HEK293T (cell line): ENCODE results near the gene EFCAB7.

Source experiments
- CTCF ChIA-PET: fragments of 350-600 bp; formaldehyde crosslinking; extraction: SDS; loops from one replicate; lab custom pipeline; 2021; ENCODE audit warnings: antibody characterized with exemption, inconsistent platforms; lab: Yijun Ruan, JAX
- POLR2A ChIA-PET: fragments of 350-600 bp; formaldehyde crosslinking; extraction: SDS; loops from one replicate; lab custom pipeline; 2020; ENCODE audit warnings: antibody characterized with exemption, inconsistent platforms; lab: Yijun Ruan, JAX
- DNase-seq: peaks from one replicate; pipeline ENCODE4 v3.0.0; 2012; ENCODE audit warnings: mixed read lengths; ENCODE audit errors: extremely low spot score
- ARNT ChIP-seq: fragments of 450-650 bp; IDR thresholded peaks from 2 replicates; pipeline ENCODE4 v1.6.1; 2017; ENCODE audit warnings: mild to moderate bottlenecking
- BHLHE40 ChIP-seq: fragments of 450-650 bp; IDR thresholded peaks from 2 replicates; pipeline ENCODE4 v1.6.1; 2016; ENCODE audit warnings: mild to moderate bottlenecking, moderate library complexity, borderline replicate concordance
- CTBP1 ChIP-seq: fragments of 450-650 bp; IDR thresholded peaks from 2 replicates; pipeline ENCODE4 v1.6.1; 2016; ENCODE audit warnings: borderline replicate concordance
- ELF4 ChIP-seq: fragments of 450-650 bp; IDR thresholded peaks from 2 replicates; pipeline ENCODE4 v1.6.1; 2017; ENCODE audit warnings: antibody characterized with exemption
- FOXA1 ChIP-seq: fragments of 450-650 bp; IDR thresholded peaks from 2 replicates; pipeline ENCODE4 v1.6.1; 2016; ENCODE audit warnings: mild to moderate bottlenecking
- FOXK2 ChIP-seq: fragments of 450-650 bp; IDR thresholded peaks from 2 replicates; pipeline ENCODE4 v1.6.1; 2016; ENCODE audit warnings: mild to moderate bottlenecking
- FOXM1 ChIP-seq: fragments of 450-650 bp; IDR thresholded peaks from 2 replicates; pipeline ENCODE4 v1.6.1; 2017; ENCODE audit warnings: mild to moderate bottlenecking, borderline replicate concordance
- HDGF ChIP-seq: fragments of 450-650 bp; IDR thresholded peaks from 2 replicates; pipeline ENCODE4 v1.6.1; 2017; ENCODE audit warnings: antibody characterized with exemption, borderline replicate concordance
- L3MBTL2 ChIP-seq: fragments of 450-650 bp; conservative IDR thresholded peaks from 2 replicates; pipeline ENCODE4 v1.6.1; 2016; ENCODE audit warnings: mild to moderate bottlenecking
- LEF1 ChIP-seq: fragments of 450-650 bp; IDR thresholded peaks from 2 replicates; pipeline ENCODE4 v1.6.1; 2017; ENCODE audit warnings: mild to moderate bottlenecking, borderline replicate concordance
- NFRKB ChIP-seq: fragments of 450-650 bp; IDR thresholded peaks from 2 replicates; pipeline ENCODE4 v1.6.1; 2016; ENCODE audit warnings: mild to moderate bottlenecking, moderate library complexity
- PKNOX1 ChIP-seq: fragments of 450-650 bp; IDR thresholded peaks from 2 replicates; pipeline ENCODE4 v1.6.1; 2016
- SP1 ChIP-seq: fragments of 450-650 bp; IDR thresholded peaks from 2 replicates; pipeline ENCODE4 v1.6.1; 2017
- SUZ12 ChIP-seq: fragments of 450-650 bp; IDR thresholded peaks from 2 replicates; pipeline ENCODE4 v1.6.1; 2016; ENCODE audit warnings: mild to moderate bottlenecking
- TARDBP ChIP-seq: fragments of 450-650 bp; IDR thresholded peaks from 2 replicates; pipeline ENCODE4 v1.6.1; 2016
- ZNF384 ChIP-seq: fragments of 450-650 bp; IDR thresholded peaks from 2 replicates; pipeline ENCODE4 v1.6.1; 2016

The EFCAB7 gene

GRCh38 chr1:63593886-63594605, 70.7 kb downstream of the EFCAB7 start:
- TF ChIP-seq PKNOX1 (peak; percentile 64; the same call in 1 of the 2 replicates), FOXK2 (no peak)
- POLR2A ChIA-PET, result no interaction called here
- DNase-seq, result peak; percentile 68
- CTCF ChIA-PET, result interaction anchor here (0.5 kb wide), 1 partner anchor 39 kb away, joined by 5 read pairs; no protein-coding TSS in a partner anchor

DNA sequence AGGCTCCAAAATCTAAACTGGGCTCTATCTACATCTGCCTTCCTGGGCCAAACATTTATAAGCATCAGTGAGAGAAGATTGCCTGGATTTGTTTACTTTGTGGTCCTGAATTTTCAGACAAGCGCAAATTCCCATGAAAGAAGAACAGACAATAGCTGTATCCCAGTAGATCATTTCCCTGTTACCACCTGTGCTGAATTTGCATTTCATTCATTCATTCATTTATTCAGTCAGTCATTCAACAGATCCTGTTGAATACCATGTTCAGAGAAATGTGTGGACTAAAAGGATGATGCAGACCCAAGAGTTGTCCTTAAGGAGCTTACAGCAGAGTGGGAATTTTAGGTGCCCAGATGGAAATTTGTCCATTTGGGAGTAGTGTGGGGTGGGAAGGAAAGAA, 72.1 kb downstream of the EFCAB7 start:
- ChIA-PET CTCF (no interaction called here), POLR2A (interaction anchor here (0.6 kb wide), 1 partner anchor 150 kb away, joined by 3 read pairs; no protein-coding TSS in a partner anchor)
- TF ChIP-seq L3MBTL2 (no peak), FOXM1 (no peak), FOXK2 (no peak), ARNT (no peak)
- DNase-seq, result no peak

DNA sequence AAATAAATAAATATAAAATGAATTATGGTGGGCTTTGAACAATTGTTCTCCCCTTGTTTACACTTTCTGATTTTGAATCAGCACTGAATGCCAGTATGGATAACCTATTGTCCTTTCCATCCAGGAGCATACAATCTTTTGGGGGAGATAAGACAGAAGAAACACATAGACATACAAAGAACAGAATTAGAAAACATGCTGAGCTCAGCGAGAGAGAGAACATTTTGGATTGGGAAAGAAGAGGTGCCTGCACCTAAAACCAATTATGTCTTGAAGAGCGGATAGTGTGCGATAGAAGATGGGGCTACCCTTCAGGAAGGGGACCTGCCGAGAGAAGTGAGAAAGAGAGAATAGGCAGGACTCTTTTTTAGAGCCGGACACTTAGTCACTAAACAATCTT, 76.5 kb downstream of the EFCAB7 start:
- POLR2A ChIA-PET, result no interaction called here

GRCh38 chr1:63600248-63600647, 76.9 kb downstream of the EFCAB7 start:
- DNase-seq, result no peak
- no peak for TF ChIP-seq ZNF384
- no peak for TF ChIP-seq PKNOX1
- TF ChIP-seq FOXM1, result no peak
- no peak for TF ChIP-seq SUZ12
- no peak for TF ChIP-seq L3MBTL2
- ChIA-PET POLR2A (no interaction called here), CTCF (no interaction called here)

More for the DNA sequence above, 76.5 kb downstream of the EFCAB7 start:
- TF ChIP-seq SP1 (no peak), NFRKB (no peak), HDGF (no peak), SUZ12 (no peak), CTBP1 (no peak), FOXM1 (no peak), ARNT (no peak), L3MBTL2 (no peak), ZNF384 (no peak), LEF1 (no peak), ELF4 (no peak), BHLHE40 (no peak), TARDBP (no peak), FOXK2 (no peak), PKNOX1 (no peak), FOXA1 (no peak)
- no peak for DNase-seq
- CTCF ChIA-PET, result no interaction called here

- TF ChIP-seq BHLHE40 (no peak), ZNF384 (no peak), L3MBTL2 (no peak), SUZ12 (no peak), NFRKB (no peak), ARNT (no peak), FOXM1 (no peak), FOXK2 (no peak), PKNOX1 (no peak), LEF1 (no peak), FOXA1 (no peak), HDGF (no peak), CTBP1 (no peak), SP1 (no peak), ELF4 (no peak)
- DNase-seq, result no peak
- POLR2A ChIA-PET, result no interaction called here
- CTCF ChIA-PET, result no interaction called here
Measured at GRCh38 chr1:63601061-63601460, 77.7 kb downstream of the EFCAB7 start.

GRCh38 chr1:63601463-63601862, 78.1 kb downstream of the EFCAB7 start:
- no peak for DNase-seq
- ChIA-PET POLR2A (no interaction called here), CTCF (no interaction called here)
- no peak for TF ChIP-seq FOXM1
- no peak for TF ChIP-seq FOXA1
- TF ChIP-seq L3MBTL2, result no peak
- no peak for TF ChIP-seq HDGF
- no peak for TF ChIP-seq ZNF384
- no peak for TF ChIP-seq ELF4
- no peak for TF ChIP-seq FOXK2
- TF ChIP-seq ARNT, result no peak
- no peak for TF ChIP-seq BHLHE40
- no peak for TF ChIP-seq SUZ12
- no peak for TF ChIP-seq LEF1
- no peak for TF ChIP-seq NFRKB
- TF ChIP-seq CTBP1, result no peak
- TF ChIP-seq PKNOX1, result no peak
